PFSK-1 (cell line): ENCODE data around the gene THOC7.

Experiments
- FOXP2 ChIP-seq: optimal IDR thresholded peaks from 2 replicates; pipeline ENCODE3; 2011; ENCODE audit warnings: borderline replicate concordance, control low read depth, inconsistent platforms; ENCODE audit not compliant: insufficient read depth; ENCODE audit errors: extremely low read length, extremely low read depth
- POLR2AphosphoS5 ChIP-seq: IDR thresholded peaks from 2 replicates; pipeline ENCODE4 v1.6.1; 2012; ENCODE audit warnings: low read depth, mild to moderate bottlenecking, control low read depth, low read length, moderate library complexity
- SIN3A ChIP-seq: IDR thresholded peaks from 2 replicates; pipeline ENCODE4 v1.6.1; 2012; ENCODE audit warnings: mild to moderate bottlenecking, low read length, moderate library complexity, borderline replicate concordance; ENCODE audit not compliant: insufficient read depth
- TAF1 ChIP-seq: IDR thresholded peaks from 2 replicates; pipeline ENCODE4 v1.6.1; 2012; ENCODE audit warnings: low read length, control low read depth, borderline replicate concordance; ENCODE audit not compliant: insufficient read depth
- TF ChIP-seq, protein P1 (sequence below), 2 experiments: IDR thresholded peaks; 2 replicates each; pipeline versions ENCODE4 v1.6.1 to v1.8.0; 2011 to 2012; ENCODE audit warnings: low read depth in 2 of 2, low read length in 2 of 2, control low read depth in 1 of 2, inconsistent platforms in 1 of 2, mild to moderate bottlenecking in 1 of 2, moderate library complexity in 1 of 2; ENCODE audit not compliant: insufficient read depth in 1 of 2

Gene THOC7

DNA sequence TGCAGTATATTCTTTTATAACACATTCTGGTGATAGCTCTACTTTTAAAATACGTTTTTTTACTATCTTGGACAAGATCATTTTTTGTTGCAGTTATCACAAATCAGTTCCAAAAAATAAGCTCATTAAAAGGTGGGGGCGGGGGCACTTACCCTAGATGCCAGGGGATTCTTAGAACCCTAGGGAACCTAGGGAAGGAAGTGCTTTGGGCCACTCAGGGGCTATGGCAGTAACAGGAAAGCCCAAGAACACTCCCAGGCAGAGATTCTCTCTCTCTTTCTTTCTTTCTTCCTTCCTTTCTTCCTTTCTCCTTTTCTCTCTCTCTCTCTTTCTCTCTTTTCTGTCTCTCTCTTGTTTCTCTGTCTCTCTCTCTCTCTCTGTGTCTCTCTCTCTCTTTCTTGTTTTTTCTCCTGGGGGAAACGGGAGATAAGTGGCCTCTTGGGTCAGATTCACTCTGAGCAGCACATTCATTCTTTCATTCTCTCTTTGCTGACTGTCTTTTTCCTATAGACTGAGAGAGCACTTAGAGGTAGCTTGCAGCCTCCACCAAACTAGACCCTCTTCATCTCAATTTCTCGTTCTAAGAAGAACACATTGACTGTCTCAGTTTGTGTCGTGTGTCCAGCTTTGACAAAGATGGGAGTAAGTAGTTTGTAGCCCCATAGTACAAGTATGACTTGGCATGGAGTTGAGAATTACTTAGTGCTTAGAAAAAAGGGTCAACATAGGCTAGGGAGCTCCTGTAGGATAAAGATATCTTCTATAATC lies 32.0 kb upstream of the THOC7 start:
- no peak for TF ChIP-seq TAF1
- TF ChIP-seq POLR2AphosphoS5: no peak
- no peak for TF ChIP-seq FOXP2
- TF ChIP-seq, protein P1, sequence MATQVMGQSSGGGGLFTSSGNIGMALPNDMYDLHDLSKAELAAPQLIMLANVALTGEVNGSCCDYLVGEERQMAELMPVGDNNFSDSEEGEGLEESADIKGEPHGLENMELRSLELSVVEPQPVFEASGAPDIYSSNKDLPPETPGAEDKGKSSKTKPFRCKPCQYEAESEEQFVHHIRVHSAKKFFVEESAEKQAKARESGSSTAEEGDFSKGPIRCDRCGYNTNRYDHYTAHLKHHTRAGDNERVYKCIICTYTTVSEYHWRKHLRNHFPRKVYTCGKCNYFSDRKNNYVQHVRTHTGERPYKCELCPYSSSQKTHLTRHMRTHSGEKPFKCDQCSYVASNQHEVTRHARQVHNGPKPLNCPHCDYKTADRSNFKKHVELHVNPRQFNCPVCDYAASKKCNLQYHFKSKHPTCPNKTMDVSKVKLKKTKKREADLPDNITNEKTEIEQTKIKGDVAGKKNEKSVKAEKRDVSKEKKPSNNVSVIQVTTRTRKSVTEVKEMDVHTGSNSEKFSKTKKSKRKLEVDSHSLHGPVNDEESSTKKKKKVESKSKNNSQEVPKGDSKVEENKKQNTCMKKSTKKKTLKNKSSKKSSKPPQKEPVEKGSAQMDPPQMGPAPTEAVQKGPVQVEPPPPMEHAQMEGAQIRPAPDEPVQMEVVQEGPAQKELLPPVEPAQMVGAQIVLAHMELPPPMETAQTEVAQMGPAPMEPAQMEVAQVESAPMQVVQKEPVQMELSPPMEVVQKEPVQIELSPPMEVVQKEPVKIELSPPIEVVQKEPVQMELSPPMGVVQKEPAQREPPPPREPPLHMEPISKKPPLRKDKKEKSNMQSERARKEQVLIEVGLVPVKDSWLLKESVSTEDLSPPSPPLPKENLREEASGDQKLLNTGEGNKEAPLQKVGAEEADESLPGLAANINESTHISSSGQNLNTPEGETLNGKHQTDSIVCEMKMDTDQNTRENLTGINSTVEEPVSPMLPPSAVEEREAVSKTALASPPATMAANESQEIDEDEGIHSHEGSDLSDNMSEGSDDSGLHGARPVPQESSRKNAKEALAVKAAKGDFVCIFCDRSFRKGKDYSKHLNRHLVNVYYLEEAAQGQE (IDR thresholded peaks at IDR 0.05; ENCODE audit: insufficient read depth in 1 of 2, low read depth in 2 of 2, low read length in 2 of 2): no peak
- no peak for TF ChIP-seq SIN3A

DNA sequence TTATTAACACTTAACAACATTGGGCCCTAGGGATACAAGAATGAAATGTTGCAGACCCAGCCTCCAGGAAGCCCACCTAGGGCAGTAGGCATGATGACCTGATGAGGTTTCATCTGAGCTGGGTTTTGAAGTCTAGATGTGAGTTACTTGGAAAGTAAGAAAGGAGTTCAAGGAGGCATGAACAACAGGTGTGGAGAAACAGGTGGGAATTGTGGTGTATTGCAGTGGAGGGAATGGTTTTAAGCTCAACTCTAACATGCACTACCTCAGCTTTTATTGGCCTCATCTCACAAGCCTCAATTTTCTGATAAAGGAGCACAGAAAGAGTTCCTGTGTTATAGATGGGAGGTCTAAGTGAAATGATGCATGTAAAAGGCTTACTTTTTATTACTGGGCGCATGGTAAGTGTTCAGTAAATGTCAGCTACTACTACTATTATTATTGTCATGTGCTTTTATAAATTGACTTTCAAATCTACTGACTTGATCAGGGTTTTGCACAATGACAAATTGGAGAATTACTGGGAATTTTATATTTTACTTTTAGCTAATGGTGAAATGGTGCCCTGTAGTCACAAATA lies 29.3 kb upstream of the THOC7 start:
- TF ChIP-seq TAF1 (no peak), FOXP2 (no peak), POLR2AphosphoS5 (no peak), SIN3A (no peak)
- TF ChIP-seq, protein P1 (IDR thresholded peaks at IDR 0.05; ENCODE audit: insufficient read depth in 1 of 2, low read depth in 2 of 2, low read length in 2 of 2): no peak

- no peak for TF ChIP-seq SIN3A
- TF ChIP-seq, protein P1 (IDR thresholded peaks at IDR 0.05; ENCODE audit: insufficient read depth in 1 of 2, low read depth in 2 of 2, low read length in 2 of 2): no peak
- no peak for TF ChIP-seq FOXP2
- no peak for TF ChIP-seq TAF1
- TF ChIP-seq POLR2AphosphoS5: no peak
These were observed 27.9 kb upstream of the THOC7 start for GRCh38 chr3:63891518-63891917.

- TF ChIP-seq POLR2AphosphoS5 (no peak), TAF1 (no peak), SIN3A (no peak), FOXP2 (no peak)
- TF ChIP-seq, protein P1 (IDR thresholded peaks at IDR 0.05; ENCODE audit: insufficient read depth in 1 of 2, low read depth in 2 of 2, low read length in 2 of 2): no peak
These were observed 23.3 kb upstream of the THOC7 start for GRCh38 chr3:63886858-63887257.
